Activated CD4-positive, alpha-beta T cell treated with anti-CD3 and anti-CD28 coated beads, Interleukin-2, amount 50 U/mL, for 48 hours (primary cell): ENCODE results near the gene EIF2B5.

ENCODE experiments used
- DNase-seq, 2 experiments: peaks; one replicate each; pipeline ENCODE4 v3.0.0-alpha.2; 2020

Gene EIF2B5

GRCh38 chr3:184174646-184175492, 39.7 kb downstream of the EIF2B5 start, which contains the start of gene AP2M1:
Gene AP2M1, plus strand, starts transcription at chr3:184174855. Its CDS starts 2,139 bp downstream, at chr3:184176994.
- DNase-seq: peak; percentile 96 to 97

- peak in 1 of 2 experiments; percentile 11 for DNase-seq
These were observed 40.3 kb downstream of the EIF2B5 start for GRCh38 chr3:184175506-184175905.

- DNase-seq: no peak
These were observed 40.8 kb downstream of the EIF2B5 start for GRCh38 chr3:184175981-184176376.

- no peak for DNase-seq
These were observed 41.5 kb downstream of the EIF2B5 start for GRCh38 chr3:184176377-184177330.

GRCh38 chr3:184177331-184177731, 42.2 kb downstream of the EIF2B5 start:
- DNase-seq: no peak

GRCh38 chr3:184177767-184178306, 42.7 kb downstream of the EIF2B5 start:
- DNase-seq: no peak

GRCh38 chr3:184178521-184179138, 43.5 kb downstream of the EIF2B5 start:
- DNase-seq: no peak

GRCh38 chr3:184180165-184180564, 45.0 kb downstream of the EIF2B5 start:
- DNase-seq: no peak

- no peak for DNase-seq
These were observed 46.4 kb downstream of the EIF2B5 start for GRCh38 chr3:184181596-184181995.

GRCh38 chr3:184183679-184184078, 48.5 kb downstream of the EIF2B5 start:
- no peak for DNase-seq

- no peak for DNase-seq
These were observed 49.5 kb downstream of the EIF2B5 start for GRCh38 chr3:184184546-184185230.

GRCh38 chr3:184185461-184186183, 50.5 kb downstream of the EIF2B5 start:
- peak; percentile 99 for DNase-seq

GRCh38 chr3:184186184-184186901, 51.2 kb downstream of the EIF2B5 start, which contains the start of gene ABCF3:
Gene ABCF3, plus strand, starts transcription at chr3:184186199. Its CDS starts 9 bp downstream, at chr3:184186208.
- DNase-seq: no peak

- DNase-seq: no peak
These were observed 51.7 kb downstream of the EIF2B5 start for GRCh38 chr3:184186902-184187207.

- DNase-seq: no peak
These were observed 52.9 kb downstream of the EIF2B5 start for GRCh38 chr3:184188080-184188479.

- no peak for DNase-seq
These were observed 54.3 kb downstream of the EIF2B5 start for GRCh38 chr3:184189421-184189820.

- DNase-seq: no peak
These were observed 57.7 kb downstream of the EIF2B5 start for GRCh38 chr3:184192889-184193288.

- no peak for DNase-seq
These were observed 58.9 kb downstream of the EIF2B5 start for GRCh38 chr3:184193991-184194539.
